Measurements from ENCODE around the gene NPTXR. TPM values are rescaled to one million over a fixed set of nuclear protein-coding genes. Genes with fewer than 3 reads are reported as not detected.

Gene NPTXR
- total RNA-seq, 2 experiments from 2014 or later: 3.3 to 3.6 TPM

DNA sequence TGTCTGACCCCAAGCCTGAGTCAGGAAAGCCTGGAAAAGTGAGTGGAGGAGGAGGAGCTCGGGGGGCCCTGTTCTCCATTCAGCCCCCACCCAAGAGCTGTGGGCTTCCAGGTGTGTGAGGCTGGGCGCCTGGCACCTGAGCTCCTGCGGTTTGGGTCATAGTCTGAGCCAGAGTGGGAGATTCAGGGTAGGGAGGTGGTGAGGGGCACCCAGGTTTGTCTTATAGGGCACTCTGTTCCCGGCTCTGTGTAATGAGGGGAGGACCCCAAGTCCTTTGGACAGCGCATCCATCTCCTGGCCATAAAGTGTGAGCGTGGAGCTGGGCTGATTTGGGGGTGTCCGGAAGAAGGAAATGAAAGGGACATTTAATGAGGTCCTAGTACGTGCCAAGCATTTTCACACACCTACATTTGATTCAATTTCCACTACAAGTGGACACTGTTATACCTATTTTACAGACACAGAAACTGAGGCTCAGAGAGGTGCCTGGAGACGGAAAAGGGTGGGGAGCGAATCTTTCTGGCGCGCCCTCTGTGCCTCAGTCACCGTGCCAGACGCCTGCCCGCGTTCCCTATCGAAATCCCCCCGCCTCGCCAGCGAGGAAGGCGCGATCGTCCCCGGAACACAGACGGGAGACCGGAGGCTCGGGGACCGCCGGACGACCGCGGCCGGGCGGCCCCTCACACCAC lies 1.2 kb downstream of the NPTXR start:
- ChIA-PET POLR2A (interaction anchor here (0.6 to 1.2 kb wide), 3 partner anchors 54 to 99 kb away, joined by 3 to 4 read pairs (median 4); no protein-coding TSS in a partner anchor), CTCF (interaction anchor here (1.0 to 4.9 kb wide), 9 partner anchors 11 to 107 kb away, joined by 3 to 27 read pairs (median 6); partner anchors contain the start of gene SUN2)

DNA sequence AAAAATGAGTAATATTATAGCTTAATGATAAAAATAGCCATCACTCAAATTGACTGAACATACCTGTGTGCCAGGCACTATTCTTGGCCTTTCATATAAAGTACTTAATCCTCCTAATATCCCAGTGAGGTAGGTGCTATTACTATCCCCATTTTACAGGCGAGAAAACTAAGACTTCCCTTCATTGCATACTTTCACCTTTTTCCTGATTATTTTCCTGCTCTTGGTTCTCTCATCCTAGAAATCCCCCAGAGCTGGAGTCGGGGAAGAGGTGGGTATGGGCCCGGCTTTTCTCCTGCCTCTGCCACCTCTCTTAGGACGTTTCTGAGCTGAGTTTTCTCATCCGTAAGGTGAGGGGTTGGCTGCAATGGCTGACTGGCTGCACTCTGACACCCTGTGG lies 2.2 kb downstream of the NPTXR start:
- ChIA-PET POLR2A (no interaction called here), CTCF (interaction anchor here (0.9 to 4.9 kb wide), 2 partner anchors 17 to 74 kb away, joined by 3 to 27 read pairs; no protein-coding TSS in a partner anchor)

DNA sequence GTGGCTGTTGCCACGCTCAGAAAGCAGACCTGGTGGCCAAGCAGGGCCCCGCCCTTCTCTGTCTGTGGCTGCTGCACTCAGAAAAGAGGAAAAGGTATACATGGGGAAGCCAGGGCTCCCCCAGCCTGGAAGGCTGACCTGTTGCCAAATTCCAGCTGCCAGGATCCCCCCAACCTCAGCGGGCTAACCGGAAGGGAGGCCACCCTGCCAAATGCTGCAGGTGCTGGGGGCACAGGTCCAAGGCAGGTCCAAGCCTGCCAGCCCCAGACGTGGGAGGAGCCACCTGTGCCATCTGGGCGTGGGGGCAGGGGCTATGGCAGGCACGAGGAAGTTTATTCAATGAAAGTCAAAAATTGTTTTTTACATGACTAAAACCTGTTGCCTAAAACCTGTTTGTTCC lies 2.6 kb downstream of the NPTXR start:
- ChIA-PET CTCF (interaction anchor here (0.9 to 4.9 kb wide), 2 partner anchors 17 to 73 kb away, joined by 3 to 27 read pairs; no protein-coding TSS in a partner anchor), POLR2A (no interaction called here)

DNA sequence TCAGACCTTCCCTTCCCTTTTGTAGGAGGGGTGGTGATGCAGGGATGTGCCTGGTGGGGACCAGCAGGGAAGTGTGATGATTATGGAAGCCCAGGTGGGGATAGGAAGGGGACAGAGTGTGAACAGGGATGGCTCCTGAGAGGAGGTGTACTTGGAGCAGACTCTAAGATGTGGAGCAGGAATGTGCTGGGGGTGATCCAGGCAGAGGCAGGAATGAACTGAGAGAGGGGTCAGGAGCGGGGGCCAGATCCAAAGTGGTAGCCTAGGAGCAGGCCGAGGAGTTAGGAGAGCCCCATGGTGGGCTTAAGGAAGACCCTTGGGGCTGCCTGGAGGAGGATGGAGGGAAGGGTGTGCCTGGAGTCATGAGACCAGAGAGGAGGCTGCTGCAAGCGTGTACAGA lies 3.7 kb downstream of the NPTXR start:
- ChIA-PET POLR2A (no interaction called here), CTCF (interaction anchor here (0.6 kb wide), 1 partner anchor 89 kb away, joined by 3 read pairs; no protein-coding TSS in a partner anchor)

DNA sequence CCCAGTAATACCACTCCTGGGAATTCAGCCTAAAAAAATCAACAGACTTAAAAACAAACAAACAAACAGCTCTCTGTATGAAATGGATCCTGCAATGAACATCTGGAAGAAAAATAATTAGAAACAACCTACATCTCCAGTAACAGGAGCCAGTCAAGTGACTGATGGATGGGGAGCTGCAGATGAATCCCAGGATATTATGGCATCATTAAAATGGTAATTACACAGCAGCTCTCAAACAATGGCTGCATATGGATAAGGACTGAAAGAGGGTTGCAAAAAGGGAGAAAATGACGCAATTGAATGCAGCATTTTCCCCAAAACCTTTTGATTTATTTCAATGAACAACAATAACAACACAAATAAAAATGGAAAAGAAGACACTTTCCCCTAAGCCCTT lies 4.1 kb downstream of the NPTXR start:
- ChIA-PET CTCF (interaction anchor here (0.9 kb wide), 1 partner anchor 71 kb away, joined by 3 read pairs; no protein-coding TSS in a partner anchor), POLR2A (interaction anchor here (0.7 kb wide), 1 partner anchor 88 kb away, joined by 4 read pairs; no protein-coding TSS in a partner anchor)

DNA sequence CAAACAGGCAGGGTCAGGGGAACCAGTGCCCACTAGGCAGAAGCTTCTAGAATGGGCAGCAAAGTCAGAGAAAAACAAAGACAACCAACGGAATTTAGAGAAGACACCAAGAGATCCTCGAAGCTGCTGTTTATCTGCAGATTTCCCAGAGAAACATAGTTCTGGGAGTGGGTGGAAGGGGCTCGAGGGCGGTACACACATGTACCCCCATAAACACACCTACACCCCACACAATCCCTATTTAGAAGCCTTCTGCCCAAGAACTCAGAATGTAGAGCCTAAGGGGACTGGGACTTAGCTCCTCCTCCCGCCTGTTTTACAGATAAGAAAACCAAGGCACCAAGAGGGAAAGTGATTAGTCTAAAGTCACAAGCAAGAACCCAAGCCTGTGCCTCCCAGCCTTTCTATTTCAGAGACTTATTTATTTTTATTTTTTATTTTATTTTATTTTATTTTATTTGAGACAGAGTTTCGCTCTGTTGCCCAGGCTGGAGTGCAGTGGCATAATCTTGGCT lies 6.4 kb downstream of the NPTXR start:
- CTCF ChIA-PET: interaction anchor here (1.2 to 1.4 kb wide), 2 partner anchors 11 to 68 kb away, joined by 4 read pairs; no protein-coding TSS in a partner anchor
- POLR2A ChIA-PET: interaction anchor here (0.7 kb wide), 1 partner anchor 408 kb away, joined by 3 read pairs; no protein-coding TSS in a partner anchor

DNA sequence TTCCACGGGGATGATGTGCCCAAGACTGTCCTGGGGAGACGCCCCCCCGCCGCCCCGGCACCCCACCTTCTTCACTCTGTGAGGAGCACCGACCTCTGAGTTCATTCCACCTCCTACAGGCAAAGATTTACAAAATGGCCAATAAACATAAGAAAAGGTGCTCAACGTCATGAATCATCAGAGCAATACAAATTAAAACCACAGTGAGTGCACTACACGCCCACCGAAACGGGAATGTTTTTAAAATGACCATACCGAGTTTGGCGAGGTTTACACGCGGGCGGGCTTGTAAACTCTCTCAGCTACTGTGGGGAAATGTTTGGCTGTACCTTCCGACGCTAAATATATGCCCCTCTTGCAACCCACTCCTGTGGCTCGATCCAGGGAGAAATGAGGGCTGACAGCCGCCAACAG lies 7.9 kb downstream of the NPTXR start:
- ChIA-PET POLR2A (no interaction called here), CTCF (no interaction called here)

DNA sequence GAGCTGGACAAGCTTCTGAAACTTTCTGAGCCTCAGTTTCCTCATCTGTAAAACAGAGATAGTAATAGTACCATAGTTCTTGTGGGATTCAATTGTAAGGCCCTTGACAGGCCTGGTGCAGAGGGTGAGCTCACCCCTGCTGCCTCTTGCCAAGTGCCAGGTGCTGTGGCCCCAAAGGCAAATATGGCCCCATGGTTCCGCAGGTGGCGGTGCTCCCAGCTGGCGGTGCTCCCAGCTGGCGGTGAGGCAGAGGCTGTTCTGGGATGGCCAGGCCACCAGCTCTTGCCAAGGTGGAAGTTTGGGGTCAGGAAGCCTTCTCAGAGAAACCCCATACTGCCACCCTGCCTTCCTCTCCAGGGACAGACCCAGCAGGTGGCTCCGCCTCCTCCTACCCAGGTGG lies 8.8 kb downstream of the NPTXR start:
- CTCF ChIA-PET: no interaction called here
- POLR2A ChIA-PET: no interaction called here

DNA sequence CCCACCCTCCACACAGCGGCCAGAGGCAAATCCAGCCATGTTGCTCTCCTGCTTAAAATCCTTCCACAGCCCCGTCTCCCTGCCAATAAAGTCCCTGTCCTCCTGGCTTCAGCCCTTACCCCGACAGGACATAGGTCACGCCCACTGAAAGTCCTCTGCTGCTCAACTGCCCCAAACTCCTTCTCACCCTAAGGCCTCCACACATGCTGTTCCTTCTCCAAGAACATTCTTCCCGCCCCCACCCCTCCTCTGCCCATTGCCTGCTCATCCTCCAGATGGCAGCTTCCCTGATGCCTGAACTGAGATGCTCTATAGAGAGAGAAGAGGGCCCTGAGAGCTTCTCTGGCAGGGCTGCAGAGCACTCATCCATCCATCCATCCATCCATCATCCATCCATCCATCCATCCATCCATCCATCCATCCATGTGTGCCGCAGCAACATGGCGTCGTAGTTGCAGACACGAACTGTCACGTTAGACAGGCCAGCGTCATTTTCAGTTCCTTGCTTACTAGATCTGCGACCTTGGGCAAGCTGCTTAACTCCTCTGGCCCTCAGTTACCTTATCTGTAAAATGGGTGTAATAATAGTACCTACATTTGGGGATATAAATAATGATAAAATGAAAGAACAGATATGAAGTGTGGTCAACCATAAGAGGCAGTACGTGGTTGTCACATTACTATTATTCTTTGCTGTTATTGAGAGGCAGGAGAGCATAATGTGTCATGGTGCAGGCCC lies 9.4 kb downstream of the NPTXR start:
- POLR2A ChIA-PET: no interaction called here
- CTCF ChIA-PET: no interaction called here

DNA sequence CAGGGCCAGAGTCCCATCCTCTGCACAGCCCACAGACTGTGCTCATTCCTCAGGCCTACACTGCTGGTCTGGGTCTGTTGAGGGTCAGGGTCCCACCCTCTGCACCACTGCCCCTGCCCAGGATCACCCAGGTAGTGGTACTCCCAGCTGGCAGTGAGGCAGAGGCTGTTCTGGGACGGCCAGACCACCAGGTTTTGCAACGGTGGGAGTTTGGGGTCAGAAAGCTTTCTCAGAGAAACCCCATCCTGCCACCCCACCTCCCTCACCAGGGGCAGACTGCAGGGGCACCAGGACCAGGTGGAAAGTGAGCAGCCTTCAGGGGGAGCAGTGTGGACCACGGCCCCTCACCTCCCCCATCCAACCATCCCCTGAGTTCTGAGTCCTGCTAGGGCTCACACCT lies 10.8 kb downstream of the NPTXR start:
- CTCF ChIA-PET: no interaction called here

DNA sequence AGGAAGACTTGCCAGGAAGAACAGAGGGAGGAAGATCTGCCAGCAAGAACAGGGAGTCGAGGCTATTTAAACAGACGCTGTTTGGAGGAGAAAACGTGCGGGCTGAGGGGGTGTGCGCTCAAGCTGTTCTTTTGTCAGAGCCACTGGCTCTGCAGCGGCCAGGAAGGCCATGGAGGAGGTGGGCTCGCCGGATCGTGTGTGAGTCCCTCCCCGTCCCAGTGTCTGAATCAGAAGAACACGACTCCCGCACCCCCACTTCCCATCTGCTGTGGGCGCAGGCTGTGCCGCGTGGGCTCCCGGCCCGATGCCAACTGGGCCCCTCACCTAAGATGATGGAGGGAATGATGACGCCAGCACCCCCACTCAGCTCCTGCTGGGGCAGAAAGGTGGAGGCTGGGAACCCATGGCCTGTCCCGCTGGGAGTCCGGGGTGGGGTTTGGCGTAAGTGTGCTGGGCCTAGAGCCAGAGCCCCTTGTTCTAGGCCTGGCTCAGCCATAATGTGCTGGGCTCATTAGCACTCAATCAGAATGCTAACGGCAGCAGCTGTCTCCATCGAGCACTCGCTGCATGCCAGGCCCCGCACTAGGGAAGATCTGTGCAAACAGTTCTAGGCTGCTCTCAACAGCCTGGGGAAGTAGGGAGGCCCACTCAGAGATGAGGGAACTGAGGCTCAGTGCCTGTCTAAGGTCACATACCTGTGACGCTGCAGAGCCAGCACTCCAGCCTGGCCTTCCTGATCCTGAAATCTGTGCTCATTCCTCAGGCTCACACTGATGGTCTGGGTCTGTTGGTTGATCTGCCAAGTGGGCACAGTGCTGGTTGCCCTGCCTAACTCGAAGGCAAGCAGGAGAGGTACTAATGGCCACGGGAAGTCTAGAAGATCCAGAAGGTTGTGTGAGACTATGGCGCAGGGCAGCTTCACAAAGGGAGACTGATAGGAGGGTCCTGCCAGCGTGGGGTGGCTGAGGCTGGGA lies 11.5 kb downstream of the NPTXR start:
- POLR2A ChIA-PET: interaction anchor here (0.5 kb wide), 1 partner anchor 95 kb away, joined by 3 read pairs; no protein-coding TSS in a partner anchor
- CTCF ChIA-PET: no interaction called here

More for the DNA sequence above, 10.8 kb downstream of the NPTXR start:
- POLR2A ChIA-PET: interaction anchor here (0.5 kb wide), 1 partner anchor 96 kb away, joined by 3 read pairs; no protein-coding TSS in a partner anchor

DNA sequence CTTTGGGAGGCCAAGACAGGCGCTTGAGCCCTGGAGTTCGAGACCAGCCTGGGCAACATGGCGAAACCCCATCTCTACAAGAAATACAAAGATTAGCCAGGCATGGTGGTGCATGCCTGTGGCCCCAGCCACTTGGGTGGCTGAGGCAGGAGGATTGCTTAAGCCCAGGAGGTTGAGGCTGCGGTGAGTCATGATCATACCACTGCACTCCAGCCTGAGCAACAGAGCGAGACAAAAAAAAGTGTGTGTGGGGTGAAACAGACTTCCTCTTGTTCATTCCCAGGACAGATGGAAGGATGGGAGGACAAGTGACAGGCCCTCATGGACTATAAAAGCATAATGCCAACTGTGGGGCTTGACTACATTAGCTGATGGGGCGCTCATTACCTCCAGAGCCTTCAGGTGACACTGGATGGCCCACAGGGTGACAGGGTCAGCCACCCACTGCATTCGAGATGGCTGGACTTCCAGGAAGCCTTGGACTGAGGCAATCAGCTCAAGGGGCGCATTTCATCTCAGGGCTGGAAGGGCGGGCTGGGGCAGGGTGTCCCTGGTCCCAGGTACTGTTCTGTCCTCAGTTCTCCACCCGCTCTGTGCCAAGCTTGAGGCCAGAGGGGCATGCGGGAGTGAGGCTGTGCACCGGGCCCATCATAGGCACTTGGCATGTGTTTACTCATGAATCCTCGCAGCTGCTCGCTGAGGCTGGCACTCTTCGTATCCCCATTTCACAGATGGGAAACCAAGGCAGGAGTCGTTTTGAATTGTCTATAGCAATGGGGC lies 12.5 kb downstream of the NPTXR start:
- ChIA-PET POLR2A (no interaction called here), CTCF (no interaction called here)

DNA sequence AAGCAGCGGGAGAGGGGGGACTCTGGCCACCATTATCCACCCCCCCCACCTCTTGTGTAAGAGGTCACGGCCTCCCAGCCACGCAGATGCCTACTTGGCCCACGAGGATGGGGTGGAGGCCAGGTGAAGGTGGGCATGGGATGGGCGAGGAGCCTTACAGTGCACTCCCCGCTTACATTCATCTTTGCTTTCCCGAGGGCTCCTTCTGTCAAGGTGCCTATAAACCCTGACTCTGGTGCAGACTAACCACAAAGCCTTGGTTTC lies 13.1 kb downstream of the NPTXR start:
- CTCF ChIA-PET: no interaction called here
- POLR2A ChIA-PET: no interaction called here

DNA sequence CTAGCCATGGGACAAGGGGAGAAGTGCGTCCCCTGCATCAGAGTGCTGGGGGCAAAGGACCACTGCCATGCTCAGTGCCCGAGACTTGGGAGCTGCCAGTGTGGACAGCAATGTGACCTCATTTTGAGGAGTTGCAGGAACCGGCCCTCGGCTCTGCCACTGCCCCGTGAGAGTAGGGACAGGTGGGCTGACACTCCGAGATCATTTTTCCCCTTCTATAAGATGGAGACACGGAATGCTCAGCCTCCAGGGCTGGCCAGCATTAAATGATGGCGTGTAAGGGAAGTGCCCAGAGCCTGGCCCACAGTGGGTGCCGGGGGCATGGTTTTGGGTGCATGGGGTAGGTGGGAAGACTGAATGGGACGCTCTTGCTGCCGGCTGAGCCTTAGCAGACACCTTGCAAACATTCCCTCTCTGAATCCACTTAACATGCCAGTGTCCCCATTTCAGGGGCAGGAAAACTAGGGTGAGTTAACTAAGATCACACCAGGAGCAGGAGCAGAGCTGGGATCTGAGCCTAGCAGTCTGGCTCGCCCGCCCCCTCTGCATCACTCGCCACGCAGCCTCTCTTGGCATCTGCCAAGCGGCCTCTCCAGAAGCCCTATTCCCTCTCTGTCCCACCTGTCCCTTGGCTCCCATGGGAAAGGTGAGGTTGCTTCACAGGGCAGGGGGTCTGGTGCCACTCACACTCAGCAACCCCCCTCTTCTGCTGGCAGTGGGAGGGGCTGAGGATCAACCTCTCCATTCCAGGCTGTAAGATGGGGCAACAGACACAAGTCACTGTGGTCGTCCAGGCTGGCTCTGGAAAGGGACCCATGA lies 13.6 kb downstream of the NPTXR start:
- CTCF ChIA-PET: interaction anchor here (1.2 kb wide), 1 partner anchor 10 kb away, joined by 3 read pairs; no protein-coding TSS in a partner anchor
- POLR2A ChIA-PET: interaction anchor here (0.6 kb wide), 1 partner anchor 13 kb away, joined by 4 read pairs; no protein-coding TSS in a partner anchor

DNA sequence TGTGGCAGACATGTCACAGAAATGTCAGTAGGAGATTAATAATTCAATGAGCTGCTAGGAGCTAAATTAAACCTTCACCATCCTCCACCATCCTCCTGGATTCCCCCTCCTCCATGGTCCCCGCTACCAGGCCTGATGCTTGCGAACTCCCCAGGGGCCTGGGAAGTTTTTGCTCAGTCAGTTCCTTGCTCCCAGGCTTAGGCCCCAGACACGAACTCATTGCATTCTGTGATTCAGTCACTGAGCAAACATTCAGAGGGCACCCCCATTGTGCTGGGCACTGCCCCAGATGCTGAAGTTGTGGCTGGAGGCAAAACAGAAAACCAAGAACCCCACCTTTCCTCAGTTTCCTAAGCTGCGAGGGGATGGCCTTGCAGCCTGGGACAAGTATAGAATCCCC lies 14.3 kb downstream of the NPTXR start:
- ChIA-PET CTCF (interaction anchor here (1.2 kb wide), 1 partner anchor 9 kb away, joined by 3 read pairs; no protein-coding TSS in a partner anchor), POLR2A (interaction anchor here (0.6 kb wide), 1 partner anchor 13 kb away, joined by 4 read pairs; no protein-coding TSS in a partner anchor)

DNA sequence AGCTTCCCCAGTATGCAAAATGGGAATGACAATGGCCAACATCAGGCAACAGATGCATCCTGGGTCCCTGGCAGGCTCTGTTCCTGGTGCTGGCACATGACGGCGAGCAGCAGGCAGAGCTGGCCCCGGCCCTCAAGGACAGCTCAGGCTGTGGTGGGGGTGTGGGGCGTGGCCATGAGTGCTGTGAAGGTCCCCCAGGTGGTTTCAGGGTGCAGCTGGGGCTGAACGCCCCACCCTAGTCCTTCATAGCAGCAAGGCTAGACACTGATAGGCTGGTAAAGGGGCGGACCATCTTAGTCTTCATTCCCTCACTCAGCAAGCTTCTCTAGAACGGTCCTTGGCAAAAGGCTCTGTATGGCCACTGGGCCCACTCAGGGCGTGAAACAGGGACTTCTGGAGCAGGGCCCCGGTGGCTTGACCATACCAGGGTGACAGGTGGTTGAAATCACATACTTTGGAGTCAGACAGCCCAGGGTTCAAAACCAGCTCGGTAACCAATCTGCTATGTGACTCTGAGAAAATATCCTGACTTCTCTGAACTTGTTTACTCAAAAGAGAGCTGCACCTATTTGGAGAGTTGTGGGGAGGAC lies 15.1 kb downstream of the NPTXR start:
- CTCF ChIA-PET: interaction anchor here (1.2 kb wide), 1 partner anchor 8 kb away, joined by 3 read pairs; no protein-coding TSS in a partner anchor
- POLR2A ChIA-PET: no interaction called here

DNA sequence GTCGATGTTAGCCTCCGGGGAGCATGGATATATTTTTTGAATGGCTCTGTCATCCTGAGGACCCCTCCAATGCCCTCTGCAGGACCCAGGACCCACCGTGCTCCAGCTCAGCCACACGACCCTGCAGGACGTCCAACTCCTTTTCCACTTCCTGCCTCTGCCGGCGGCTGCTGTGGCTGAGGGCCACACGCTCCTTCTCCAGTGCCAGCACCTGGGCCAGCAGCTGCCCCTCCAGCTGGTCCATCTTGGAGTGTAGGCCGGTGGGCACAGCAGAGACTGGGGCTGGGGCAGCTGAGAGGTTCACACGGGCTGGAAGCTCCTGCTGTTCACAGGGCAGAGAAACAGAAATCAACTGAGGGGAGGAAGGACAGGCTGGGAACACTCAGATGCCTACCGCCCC lies 15.6 kb downstream of the NPTXR start:
- ChIA-PET POLR2A (no interaction called here), CTCF (no interaction called here)
